Measurements from ENCODE around the gene OTOF.

The OTOF gene

DNA sequence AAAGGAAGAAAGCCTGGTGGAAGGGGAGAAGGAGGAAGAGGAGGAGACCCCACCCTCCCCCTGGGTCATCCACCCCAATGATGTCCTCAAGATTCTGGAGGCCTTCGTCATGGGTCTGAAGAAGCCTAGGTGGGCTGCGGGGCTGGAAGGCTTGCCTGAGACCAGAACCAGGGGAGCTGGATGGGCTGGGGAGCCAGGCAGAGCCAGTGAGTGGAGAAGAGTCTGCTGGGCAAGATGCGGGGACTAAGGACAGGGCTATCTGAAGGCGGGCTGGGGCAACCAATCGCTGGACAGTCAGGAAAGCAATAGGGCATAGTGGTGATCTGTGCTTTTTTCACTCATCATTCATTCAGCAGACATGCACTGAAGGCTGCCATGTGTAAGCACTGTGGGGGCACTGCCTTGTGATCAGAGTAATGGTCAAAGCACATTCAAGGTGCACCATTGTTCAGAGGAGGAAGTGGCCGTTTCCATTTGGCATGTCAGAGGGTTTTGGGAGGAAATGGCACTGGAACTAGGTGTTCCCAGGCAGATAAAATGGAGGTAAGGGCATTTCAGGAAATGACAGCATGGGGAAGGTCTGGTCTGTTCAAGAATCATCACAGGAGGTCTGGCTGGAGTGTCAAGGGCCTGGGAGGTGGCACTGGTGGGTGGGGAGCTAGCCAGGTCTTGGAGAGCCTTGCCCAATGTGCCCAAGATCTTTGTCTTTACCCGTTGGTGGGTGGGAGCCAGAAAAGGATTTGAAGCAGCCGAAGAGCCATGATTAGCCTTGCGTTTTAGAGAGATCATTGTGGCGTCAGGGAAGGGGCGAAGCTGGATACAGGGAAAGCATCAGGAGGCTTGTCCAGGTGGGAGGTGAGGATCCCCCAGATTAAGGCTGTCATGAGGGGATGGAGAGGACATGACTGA, 24.2 kb downstream of the OTOF start:
- DNase-seq (ENCODE audit: low read depth, low spot score) = no peak

DNA sequence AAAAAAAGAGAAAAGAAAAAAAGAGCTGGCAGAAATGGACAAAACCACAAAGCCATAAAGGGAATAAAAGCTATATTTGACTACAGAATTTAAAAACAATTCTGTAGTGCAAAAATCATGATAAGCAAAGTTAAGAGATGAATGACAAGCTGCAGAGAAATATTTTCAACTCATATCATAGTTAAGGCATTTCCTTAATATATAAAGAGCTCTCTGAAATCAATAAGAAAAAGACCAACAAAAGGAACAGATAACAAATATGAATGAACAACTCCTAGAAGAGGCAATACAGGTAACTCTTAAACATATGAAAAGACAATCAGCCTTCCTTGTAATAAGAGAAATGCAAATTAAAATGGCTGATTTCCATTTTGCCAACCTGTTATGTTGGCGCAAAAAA, 26.2 kb downstream of the OTOF start:
- DNase-seq (ENCODE audit: low read depth, low spot score) = no peak

DNA sequence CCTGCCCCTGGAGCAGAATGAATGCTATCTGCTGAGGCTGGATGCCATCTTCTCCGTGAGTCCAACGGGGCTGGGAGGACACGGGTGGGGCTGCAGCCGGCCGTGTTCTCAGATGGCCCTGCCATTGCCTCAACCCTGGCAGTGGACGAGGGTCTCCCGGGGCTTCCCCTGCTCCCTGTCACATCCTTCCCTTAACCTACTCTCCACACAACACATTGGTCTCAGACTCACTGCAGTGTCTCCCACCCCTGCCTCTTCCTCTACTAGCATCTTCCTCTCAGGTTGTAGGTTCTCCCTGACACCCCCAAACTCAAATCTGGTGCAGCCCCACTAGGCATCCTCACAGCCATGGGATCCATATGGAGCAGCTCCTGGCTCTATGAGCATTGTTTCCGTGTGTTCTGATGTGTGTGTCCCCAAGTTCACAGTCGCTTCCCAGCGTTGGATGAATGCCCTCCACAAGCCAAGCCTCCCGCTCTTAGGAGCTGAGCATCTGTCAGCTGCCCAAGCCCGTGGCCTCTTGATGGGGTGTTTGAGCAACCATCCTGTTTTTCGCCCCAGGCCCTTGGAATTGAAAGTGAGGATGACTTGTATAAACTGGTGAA, 27.8 kb downstream of the OTOF start:
- DNase-seq (ENCODE audit: low read depth, low spot score) = no peak

DNA sequence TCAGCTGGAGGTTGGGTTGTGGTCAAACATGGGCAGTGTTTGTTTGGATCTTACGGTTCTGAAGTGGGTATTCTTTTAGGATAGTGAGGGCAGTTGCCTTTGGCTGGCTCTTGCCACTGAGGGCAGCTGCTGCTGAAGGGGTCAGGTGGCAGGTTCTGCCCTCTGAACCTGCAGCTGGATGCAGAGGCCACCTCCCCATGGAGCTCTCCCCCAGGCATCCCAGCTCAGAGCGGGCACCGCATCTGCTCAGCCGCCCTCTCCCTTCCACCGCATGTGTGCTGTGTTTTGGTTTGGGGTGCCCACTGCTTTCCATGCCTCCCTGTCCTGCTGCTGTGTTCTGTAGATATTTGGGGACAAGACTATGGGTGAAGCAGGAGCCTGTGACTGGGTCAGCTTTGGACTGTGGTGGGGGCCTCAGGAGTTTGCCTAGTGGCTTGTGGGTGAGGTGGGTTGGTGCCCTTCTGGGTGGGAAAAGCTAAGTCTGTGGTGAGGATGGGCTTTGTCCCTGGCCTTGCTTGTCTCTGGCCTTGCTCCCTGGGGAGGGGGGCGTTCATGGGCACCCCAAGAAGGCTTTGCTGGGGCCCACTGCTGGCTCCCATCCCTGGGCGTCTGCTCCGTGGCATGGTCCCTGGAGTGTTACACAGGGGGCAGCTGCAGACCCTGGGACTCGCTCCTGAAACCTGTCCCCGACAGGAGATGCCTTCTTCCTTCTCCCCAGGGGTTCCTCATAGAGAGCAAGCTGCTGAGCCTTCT, 28.5 kb downstream of the OTOF start:
- DNase-seq (ENCODE audit: low read depth, low spot score) = no peak

DNA sequence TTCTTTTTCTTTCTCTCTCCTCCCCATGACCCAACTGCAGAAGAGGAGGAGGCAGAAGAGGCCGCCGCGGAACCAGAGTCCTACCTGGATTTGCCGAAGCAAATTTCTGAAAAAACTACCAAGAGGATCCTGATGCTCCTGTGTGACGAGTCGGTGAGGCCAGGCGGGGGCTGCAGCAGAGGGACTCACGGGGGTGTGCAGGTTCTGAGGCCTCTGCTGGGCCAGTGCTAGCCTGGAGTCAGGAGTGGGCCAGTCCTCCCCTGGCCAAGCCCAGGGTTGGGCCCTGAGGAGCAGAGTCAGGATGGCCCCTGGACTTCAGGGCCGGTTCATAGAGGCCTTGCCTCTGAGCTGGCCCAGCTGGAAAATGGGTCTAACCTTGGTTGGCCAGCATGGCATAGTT, 29.3 kb downstream of the OTOF start:
- DNase-seq (ENCODE audit: low read depth, low spot score) = no peak

DNA sequence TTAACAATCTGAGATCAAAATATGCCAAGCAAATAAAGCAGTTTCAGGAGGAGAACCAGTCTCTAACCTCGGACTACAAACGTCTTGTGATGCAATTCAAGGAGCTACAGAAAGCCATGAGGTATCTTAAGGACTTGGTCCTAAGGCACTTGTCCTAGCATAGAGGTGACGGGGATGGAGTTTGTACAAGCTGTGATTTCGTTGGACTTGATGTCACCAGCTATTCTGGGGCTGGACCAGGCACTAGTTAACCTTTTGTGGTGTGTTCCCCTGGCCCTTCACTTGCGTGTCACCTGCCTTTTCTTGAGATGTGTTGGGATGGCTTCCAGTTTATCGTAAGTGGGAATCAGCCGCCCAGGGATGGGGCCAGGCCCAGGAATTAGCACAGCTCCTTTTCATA, 33.7 kb downstream of the OTOF start:
- no peak for DNase-seq (ENCODE audit: low read depth, low spot score)

DNA sequence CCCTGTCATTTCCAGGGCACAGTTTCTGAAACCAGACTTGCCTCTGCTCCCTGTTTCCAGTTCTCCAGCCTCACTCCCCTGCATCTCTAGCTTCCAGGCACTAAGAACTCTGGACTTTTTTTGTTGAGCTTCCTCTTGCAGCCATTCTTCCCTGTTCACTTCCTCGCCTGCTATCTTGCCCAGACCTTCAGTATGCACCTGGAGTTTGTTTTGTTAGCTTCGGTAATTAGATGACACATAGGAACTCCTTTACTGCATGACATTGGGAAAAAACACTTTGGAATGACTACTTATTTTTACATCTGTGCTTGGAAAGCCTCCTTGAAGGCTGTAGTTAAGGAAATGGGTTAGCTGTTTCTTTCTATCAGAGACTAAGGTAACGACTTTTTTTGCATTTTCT, 35.2 kb downstream of the OTOF start:
- DNase-seq (ENCODE audit: low read depth, low spot score) = no peak

DNA sequence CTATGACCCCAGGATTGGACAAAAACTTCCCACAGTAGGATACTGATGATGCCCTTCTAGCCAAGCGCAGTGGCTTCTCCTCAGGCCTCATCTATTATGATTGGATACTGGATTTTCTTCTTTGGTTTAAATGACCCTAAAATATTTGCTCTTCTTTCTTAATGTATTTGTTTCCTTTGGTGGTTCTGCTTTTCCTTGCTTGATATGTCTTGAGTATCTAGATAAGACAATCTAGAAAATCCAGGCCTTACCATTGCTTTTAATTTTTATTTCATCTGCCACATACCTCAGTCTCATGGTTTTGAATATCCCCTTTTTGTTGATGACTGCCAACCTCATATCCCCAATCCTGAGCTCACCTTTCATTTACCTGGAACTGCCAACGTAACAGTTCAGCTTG, 35.6 kb downstream of the OTOF start:
- no peak for DNase-seq (ENCODE audit: low read depth, low spot score)

DNA sequence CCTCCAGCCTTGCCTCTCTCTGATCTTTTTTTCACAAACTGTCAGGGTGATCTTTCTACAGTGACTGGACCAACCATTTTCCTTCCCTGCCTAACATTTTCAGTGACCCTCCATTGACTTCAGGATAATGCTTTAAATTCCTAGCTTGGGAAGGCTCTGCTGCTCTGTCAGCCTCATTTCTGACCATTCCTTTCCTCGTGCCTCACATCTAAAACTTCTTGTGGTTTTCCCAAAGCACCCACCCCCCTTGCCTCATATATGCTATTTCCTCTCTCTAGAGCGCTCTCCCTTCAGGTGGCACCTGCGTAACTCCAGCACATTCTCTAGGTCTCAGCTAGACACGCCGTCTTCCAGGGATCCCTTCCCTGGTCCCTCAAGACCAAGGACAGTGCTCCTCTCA, 39.0 kb downstream of the OTOF start:
- DNase-seq (ENCODE audit: low read depth, low spot score) = no peak

DNA sequence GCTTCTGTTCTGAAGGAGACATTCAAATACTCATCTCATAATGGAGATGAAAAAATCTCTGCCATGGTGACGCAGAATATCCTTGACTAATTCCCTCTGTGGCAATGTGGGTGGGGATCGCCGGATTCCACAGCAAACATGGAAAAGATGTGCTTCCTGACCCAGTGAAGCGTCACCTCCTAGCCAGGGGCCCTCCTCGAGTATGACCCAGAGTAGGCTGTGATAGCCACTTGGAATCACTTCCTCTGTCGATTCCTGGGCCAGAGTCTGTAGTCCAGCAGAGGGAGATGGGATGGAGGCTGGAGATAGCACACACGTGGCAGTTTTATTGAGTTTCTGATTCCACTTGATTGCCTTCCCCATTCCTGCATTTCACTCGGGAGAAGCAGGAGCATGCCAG, 39.4 kb downstream of the OTOF start:
- no peak for DNase-seq (ENCODE audit: low read depth, low spot score)

DNA sequence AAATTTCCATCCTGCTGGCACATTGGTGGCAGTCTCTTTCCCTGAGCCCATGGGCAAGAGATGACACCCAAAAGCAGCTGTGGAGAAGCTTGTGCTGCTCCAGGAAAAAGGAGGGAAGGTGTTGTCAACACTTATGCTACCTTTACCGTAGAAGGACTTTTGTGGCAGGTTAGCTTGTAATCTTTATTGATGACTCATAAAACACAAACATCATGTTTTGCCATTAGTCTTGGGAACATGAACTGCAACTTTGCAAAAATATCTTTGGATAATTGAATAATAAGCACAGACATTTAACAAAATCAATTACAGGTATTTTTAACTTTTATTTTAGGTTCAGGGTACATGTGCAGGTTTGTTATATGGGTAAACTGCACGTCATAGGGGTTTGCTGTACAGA, 42.8 kb downstream of the OTOF start:
- DNase-seq (ENCODE audit: low read depth, low spot score) = no peak

DNA sequence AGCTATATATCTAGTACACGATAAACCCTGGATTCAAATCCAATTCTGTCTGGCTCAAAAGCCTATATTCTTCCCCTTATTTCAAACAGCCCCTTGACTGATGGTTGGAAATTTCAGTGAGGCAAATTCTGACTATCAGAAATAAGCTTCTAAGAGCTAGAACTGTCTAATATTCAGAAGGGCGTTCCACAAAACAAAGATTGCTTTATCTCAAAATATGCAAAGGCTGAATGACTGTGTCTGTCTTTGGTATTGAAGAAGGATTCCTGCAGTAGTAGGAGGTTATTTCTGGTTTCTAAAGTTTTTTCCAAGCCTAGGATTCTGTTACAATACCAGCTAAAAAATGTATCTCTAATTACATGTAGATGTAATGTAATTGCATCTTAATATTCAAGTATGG, 45.1 kb downstream of the OTOF start:
- no peak for DNase-seq (ENCODE audit: low read depth, low spot score)

DNA sequence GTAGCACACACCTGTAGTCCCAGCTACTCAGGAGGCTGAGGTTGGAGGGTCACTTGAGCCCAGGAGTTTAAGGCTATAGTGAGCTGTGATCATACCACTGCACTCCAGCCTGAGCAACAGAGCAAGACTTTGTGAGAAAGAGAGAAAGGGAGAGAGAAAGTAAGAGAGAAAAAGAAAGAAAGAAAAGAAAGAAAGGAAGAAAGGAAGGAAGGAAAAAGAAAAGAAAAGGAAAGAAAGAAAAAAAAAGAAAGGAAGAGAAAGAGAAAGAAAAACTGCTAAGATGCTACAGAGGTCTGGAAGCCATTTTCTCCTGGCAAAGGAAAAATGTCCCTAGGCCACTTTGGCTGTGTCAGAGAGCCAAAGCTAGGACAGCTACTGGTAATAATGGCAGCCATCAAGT, 45.6 kb downstream of the OTOF start:
- DNase-seq (ENCODE audit: low read depth, low spot score) = no peak

DNA sequence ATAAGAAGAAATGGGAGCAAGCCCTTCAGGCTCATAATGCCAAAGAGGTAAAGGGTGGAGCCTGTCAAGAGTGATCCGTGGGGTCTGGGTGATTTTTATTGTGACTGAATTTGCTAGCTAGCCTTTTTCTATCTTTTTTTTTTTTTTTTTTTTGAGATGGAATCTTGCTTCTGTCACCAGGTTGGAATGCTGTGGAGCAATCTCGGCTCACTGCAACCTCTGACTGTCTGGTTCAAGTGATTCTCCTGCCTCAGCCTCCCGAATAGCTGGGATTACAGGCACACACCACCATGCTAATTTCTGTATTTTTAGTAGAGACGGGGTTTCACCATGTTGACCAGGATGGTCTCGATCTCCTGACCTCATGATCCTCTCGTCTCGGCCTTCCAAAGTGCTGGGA, 47.1 kb downstream of the OTOF start:
- DNase-seq (ENCODE audit: low read depth, low spot score) = no peak

DNA sequence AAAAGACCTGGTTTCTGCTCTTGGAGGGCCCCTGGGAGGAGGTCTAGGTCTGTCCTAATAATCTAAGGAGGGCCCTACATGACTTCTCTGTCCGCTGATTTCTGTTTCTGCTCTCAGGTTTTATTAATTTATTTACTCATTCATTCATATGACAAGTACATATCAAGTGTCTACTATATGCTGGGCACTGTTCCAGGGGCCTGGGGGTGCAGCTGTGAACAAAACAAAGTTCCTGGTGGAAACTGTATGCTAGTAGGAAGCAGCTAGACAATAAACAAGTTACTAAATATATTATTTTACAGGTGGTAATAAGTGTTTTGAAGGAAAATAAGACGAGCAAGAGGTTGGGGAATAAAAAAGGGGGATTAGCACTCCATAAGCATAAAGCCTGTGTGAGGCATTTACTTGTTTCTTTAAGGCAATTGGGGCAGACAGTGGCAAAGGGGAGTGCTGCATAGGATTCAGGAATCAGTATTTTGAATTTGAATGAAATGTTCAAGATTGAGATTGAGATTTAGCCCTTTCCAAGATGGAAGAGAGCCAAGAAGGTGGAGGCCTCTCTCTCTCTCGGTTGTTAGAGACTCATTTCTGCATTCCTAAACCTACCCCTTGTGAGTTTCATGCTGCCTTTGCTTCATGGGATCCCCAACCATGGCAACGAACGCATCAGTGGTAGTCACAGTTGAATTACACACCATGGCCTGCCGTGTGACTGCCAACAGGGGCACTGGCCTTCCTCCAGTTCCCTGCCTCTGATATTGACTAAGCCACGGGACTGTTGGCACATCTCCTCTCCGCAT, 47.9 kb downstream of the OTOF start:
- DNase-seq (ENCODE audit: low read depth, low spot score) = no peak

DNA sequence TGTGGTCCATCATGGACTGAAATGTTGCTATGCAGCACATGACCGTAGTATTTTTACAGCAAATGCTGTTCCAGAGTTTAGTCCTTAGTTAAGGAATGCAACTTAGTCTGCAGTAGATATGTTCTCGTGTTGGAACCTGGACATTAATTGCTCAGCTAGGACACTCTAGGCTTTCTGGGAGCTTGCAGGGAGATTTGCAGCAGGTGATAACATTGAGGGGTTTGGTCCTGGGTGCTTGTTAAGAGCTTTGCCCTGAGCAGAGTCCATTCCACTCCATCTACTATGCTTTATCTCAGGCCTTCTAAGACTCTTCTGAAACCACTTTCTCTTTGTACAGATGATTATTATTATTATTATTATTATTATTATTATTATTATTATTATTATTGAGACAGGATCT, 49.1 kb downstream of the OTOF start:
- no peak for DNase-seq (ENCODE audit: low read depth, low spot score)

DNA sequence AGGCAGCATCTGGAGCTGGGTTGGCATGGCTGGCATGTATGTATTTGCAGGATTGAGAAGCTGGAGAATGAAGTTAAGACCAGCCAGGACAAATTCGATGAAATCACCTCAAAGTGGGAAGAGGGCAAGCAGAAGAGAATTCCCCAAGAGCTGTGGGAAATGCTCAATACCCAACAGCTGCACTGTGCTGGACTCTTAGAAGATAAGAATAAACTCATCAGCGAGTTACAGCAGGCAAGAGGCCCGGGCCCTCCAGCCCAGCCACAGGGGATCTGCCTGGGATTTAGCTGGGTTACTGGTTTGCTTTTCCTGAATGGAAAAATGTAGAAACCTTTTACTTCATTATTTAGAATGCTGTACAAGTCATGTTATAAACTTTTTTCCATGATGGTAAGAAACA, 53.7 kb downstream of the OTOF start:
- DNase-seq (ENCODE audit: low read depth, low spot score) = no peak

DNA sequence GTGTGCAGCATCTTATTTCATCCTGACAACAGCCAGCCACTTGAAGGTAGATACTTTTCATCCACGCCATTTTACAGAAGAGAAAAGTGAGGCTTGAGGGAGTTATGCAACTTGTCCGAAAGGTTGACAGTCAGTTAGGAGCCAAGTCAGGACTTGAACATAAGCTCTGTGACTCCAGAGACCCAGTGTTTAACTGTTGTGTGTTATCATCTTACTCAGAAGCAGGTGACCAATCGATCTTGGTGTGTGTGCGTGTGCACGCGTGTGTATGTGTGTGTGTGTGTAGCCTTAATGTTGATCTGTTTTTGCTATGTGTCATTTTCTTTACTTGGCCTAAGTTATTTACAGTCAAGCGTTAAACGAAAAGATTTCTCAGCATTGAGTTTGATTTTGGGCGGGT, 54.2 kb downstream of the OTOF start:
- DNase-seq (ENCODE audit: low read depth, low spot score) = no peak

DNA sequence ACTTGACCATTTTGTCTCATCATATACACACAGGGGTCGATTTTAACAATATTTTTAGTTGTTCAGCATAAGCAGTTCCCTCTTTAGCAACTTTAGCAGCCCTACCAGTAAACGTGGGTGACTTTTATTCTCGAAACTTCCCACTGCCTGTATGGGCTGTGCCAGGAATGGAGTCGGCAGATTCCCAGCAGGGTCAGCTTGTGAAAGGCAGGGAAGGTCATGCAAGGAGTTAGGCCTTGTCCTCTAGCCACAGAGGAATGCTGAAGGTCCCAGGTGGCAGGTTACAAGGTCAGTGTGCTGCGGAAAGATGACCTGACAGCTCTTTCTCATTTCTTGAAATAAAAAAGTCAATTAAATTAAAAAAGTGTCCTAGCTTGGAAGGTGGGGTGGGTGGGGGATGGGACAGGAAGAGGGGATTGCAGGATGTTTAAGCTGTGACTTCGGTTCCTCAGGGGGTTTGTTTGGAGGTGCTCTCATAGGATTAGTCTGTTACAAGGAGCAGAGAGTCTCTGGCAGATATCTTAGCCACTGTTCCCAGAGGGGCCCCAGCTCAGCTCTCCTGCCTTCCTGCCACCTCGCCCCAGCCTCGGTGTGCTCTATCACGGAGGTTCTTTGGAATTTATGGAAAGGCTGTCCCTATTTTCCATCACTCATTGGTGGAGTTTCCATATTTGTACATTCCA, 54.8 kb downstream of the OTOF start:
- no peak for DNase-seq (ENCODE audit: low read depth, low spot score)

DNA sequence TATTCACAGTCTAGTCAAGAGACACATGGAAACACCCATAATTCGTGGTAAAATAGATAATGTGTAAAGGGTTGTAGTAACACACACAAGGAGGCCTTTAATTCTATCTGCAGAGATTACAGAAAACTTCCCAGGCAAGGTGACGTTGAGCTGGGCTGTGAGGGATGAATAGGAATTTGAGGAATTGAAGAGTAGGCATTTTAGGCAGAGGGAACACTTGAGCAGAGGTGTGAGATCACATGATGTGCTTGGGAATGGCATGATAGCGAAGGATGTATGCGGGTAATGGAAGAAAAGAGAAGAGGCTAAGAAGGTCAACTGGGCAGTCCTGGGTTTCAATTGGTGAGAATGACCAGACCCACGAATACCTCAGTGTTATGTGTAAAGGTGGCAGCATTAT, 56.0 kb downstream of the OTOF start:
- DNase-seq (ENCODE audit: low read depth, low spot score) = no peak

DNA sequence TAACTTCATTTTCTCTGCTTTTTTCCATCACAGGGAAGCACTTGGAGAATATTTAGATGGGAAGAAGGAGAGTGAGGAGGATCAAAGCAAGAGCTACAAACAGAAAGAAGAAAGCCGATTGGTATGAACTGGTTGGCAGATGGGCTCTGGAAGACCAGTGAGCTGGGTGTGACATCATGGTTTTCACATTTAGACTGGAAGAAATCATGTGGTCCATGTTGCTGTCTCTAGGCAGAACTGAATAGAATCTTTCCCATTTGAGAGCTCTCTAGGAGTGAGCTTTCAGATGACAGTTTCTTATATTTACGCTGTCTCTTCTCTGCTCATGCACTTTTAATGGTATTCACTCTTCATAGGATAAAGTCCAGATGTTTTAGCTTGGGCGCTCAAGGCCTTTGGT, 63.6 kb downstream of the OTOF start:
- no peak for DNase-seq (ENCODE audit: low read depth, low spot score)

Measured in activated naive CD8-positive, alpha-beta T cell treated with anti-CD3 and anti-CD28 coated beads, Interleukin-2, amount 50 U/mL, for 16 hours (primary cell).